Fibroblast of skin of right quadriceps (primary cell): ENCODE data around the gene ZBTB48.

Experiments used
- DNase-seq: peaks from one replicate; pipeline ENCODE4 v3.0.0-alpha.2; 2013

ZBTB48 gene

GRCh38 chr1:6574025-6574620 is 5.7 kb upstream of the ZBTB48 start:
- no peak for DNase-seq

DNA sequence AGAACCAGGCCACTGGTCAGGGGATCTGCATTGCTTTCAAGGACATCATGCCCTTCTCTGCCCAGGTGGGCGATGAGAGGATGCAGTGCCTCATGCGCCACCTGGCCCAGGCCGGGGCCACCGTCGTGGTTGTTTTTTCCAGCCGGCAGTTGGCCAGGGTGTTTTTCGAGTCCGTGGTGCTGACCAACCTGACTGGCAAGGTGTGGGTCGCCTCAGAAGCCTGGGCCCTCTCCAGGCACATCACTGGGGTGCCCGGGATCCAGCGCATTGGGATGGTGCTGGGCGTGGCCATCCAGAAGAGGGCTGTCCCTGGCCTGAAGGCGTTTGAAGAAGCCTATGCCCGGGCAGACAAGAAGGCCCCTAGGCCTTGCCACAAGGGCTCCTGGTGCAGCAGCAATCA is 5.0 kb upstream of the ZBTB48 start:
- DNase-seq: no peak

- DNase-seq: no peak
Measured at GRCh38 chr1:6577831-6578525, 1.8 kb upstream of the ZBTB48 start.

- no peak for DNase-seq
Measured at GRCh38 chr1:6578624-6579373, 995 bp upstream of the ZBTB48 start.

GRCh38 chr1:6580119-6580592 is 362 bp downstream of the ZBTB48 start:
- DNase-seq: no peak

GRCh38 chr1:6580593-6581409 is 1.0 kb downstream of the ZBTB48 start:
- DNase-seq: no peak

- DNase-seq: no peak
Measured at GRCh38 chr1:6581561-6582305, 1.9 kb downstream of the ZBTB48 start.

DNA sequence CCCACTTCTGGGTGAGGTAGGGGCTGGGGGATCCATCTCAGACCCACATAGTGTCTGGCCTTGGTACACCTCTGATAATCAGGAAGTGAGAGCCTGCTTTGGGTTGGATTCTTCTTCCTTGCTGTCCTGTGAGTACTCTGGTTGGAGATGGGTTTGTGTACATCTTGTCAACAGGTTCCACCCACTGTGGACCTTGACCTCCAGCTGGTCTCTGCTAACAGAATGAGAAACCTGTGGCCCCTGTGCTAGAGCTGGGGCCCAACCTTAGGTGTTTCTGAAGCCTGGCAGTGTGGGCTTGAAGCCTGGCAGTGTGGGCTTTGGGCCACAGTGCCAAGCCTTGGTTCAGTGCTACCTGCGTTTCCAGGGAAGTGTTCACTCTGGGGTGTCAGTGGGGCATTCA is 2.6 kb downstream of the ZBTB48 start:
- DNase-seq: no peak

GRCh38 chr1:6584126-6585080 is 4.6 kb downstream of the ZBTB48 start:
- DNase-seq: no peak

- no peak for DNase-seq
Measured at GRCh38 chr1:6585081-6585722, 5.4 kb downstream of the ZBTB48 start.

GRCh38 chr1:6585841-6586240 is 6.0 kb downstream of the ZBTB48 start:
- no peak for DNase-seq

DNA sequence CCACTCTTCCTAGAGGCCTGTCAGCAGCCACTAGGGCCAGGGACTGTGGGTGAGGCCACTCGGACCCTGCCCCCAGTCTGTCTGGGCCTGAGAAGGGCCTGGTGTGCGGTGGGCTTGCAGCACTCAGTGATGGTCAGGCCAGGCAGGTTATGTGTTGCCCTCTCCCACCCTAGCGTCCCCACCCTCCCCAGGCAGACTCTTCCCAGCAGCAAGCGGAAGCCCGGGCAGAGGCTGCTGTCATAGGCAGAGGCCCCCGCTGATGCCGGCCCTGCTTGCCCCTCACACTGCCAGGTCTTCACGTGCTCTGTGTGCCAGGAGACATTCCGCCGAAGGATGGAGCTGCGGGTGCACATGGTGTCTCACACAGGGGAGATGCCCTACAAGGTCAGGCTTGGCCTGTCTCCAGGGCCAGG is 6.6 kb downstream of the ZBTB48 start:
- no peak for DNase-seq

- no peak for DNase-seq
Measured at GRCh38 chr1:6587261-6588005, 7.6 kb downstream of the ZBTB48 start.

DNA sequence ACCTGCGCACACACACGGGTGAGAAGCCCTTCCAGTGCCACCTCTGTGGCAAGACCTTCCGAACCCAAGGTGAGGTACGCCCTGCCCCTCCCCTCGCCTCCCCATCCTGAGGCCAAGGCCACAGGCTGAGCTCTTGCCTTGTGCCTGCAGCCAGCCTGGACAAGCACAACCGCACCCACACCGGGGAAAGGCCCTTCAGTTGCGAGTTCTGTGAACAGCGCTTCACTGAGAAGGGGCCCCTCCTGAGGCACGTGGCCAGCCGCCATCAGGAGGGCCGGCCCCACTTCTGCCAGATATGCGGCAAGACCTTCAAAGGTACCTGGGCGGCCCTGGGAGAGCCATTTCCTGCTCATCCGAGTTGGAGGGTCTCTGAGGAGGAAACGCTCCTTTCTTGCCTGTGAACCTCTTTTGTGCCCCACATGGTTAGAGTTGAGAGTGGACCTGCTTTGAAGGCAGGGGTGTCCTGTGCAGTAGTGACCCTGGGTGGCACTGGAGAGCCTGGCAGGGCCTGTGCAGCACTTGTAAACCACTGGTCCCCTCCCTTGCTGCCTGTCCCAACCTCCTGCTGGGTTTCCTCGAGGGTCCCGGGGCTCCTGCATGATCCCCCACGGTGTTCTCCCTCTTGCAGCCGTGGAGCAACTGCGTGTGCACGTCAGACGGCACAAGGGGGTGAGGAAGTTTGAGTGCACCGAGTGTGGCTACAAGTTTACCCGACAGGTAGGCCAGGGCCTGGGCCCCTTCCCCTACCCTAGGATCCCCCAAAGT is 8.5 kb downstream of the ZBTB48 start:
- DNase-seq: no peak

GRCh38 chr1:6588893-6589520 is 9.2 kb downstream of the ZBTB48 start:
- DNase-seq: no peak

- no peak for DNase-seq
Measured at GRCh38 chr1:6590046-6590445, 10.3 kb downstream of the ZBTB48 start.

- DNase-seq: no peak
Measured at GRCh38 chr1:6591222-6591621, 11.4 kb downstream of the ZBTB48 start.

- no peak for DNase-seq
Measured at GRCh38 chr1:6591644-6592043, 11.8 kb downstream of the ZBTB48 start.

- no peak for DNase-seq
Measured at GRCh38 chr1:6592441-6592840, 12.6 kb downstream of the ZBTB48 start.
